Aorta (tissue), 5 donors: ENCODE results near the gene LNX1. TPM values are rescaled to one million over a fixed set of nuclear protein-coding genes. Genes with fewer than 3 reads are reported as not detected.
A peak's percentile ranks its signal among the peaks of the same experiment; 100 is the strongest.

Experiments
- ATAC-seq: fragments of 200-7000 bp; cut with Tn5 transposase; one replicate; pipeline ENCODE4 v1.9.1; 2022; ENCODE audit warnings: moderate library complexity; ENCODE audit not compliant: low FRiP score
- DNase-seq, 2 donors: peaks; one replicate each; pipeline ENCODE4 v3.0.0-alpha.2; 2020
- H3K27ac ChIP-seq, 2 donors: one replicate each; pipeline ENCODE4 v1.5.1; 2013; ENCODE audit warnings: low read length in 2 of 2, mild to moderate bottlenecking in 2 of 2, moderate library complexity in 2 of 2, control low read depth in 1 of 2, inconsistent platforms in 1 of 2, low read depth in 1 of 2
- H3K27me3 ChIP-seq, 2 donors: one replicate each; pipeline ENCODE4 v1.6.1; 2013; ENCODE audit warnings: control low read depth in 1 of 2, low read length in 1 of 2, mild to moderate bottlenecking in 1 of 2, moderate library complexity in 1 of 2; ENCODE audit not compliant: insufficient read depth in 2 of 2, control insufficient read depth in 1 of 2
- H3K36me3 ChIP-seq, 2 donors: one replicate each; pipeline ENCODE4 v1.6.1; 2013; ENCODE audit warnings: control low read depth in 1 of 2, low read length in 1 of 2, mild to moderate bottlenecking in 1 of 2; ENCODE audit not compliant: insufficient read depth in 2 of 2, control insufficient read depth in 1 of 2
- H3K4me1 ChIP-seq, 2 donors: one replicate each; pipeline ENCODE4 v1.6.1; 2013; ENCODE audit warnings: low read length in 2 of 2, control low read depth in 1 of 2, mild to moderate bottlenecking in 1 of 2, moderate library complexity in 1 of 2; ENCODE audit not compliant: insufficient read depth in 2 of 2, control insufficient read depth in 1 of 2
- H3K4me3 ChIP-seq, 2 donors: one replicate each; pipeline ENCODE4 v1.5.1; 2013; ENCODE audit warnings: low read length in 2 of 2, control low read depth in 1 of 2, mild to moderate bottlenecking in 1 of 2
- H3K9me3 ChIP-seq: one replicate; pipeline ENCODE4 v1.6.1; 2013; ENCODE audit warnings: mild to moderate bottlenecking, low read length; ENCODE audit not compliant: control insufficient read depth
- WGBS, 2 donors: extraction: QIAGEN DNeasy Blood & Tissue Kit; methylation state at CpG; one replicate each; pipeline ENCODE4 v1.1.7; 2013; 5-methylcytosine and 5-hydroxymethylcytosine counted together
- intact Hi-C, 2 donors: fragments of 100-400 bp; cut with DNase I; formaldehyde crosslinking; loops; one replicate each; pipeline versions ENCODE4 v1.14.2 to v1.15.0; 2022
- polyA plus RNA-seq, 2 donors: library from polyadenylated mRNA; stranded (reverse); fragments of 200-250 nt; gene quantifications; one replicate each; pipeline ENCODE4 v1.2.3, GENCODE V29; 2013
- total RNA-seq, 2 donors: library from RNA; stranded (reverse); fragmentation: NEBNext Ultra II Directional; extraction: Animal tissue kit (Norgen Biotek cat#: 25700); gene quantifications; one replicate each; pipeline ENCODE4 v1.2.1, GENCODE V29; 2021
- donor health status: healthy with polysubstance abuse.
- donor health status: Bipolar disorder and iron deficiency.
- donor health status: DM: no; HTN: no; CAD: no.
- donor health status: DM: no; HTN: no; CAD: no.
- donor health status: DM: yes; HTN: yes; CAD: no.

Gene LNX1
- total and polyA plus RNA-seq, 4 donors, result 3.1 to 11.1 (median 6.1) TPM

DNA sequence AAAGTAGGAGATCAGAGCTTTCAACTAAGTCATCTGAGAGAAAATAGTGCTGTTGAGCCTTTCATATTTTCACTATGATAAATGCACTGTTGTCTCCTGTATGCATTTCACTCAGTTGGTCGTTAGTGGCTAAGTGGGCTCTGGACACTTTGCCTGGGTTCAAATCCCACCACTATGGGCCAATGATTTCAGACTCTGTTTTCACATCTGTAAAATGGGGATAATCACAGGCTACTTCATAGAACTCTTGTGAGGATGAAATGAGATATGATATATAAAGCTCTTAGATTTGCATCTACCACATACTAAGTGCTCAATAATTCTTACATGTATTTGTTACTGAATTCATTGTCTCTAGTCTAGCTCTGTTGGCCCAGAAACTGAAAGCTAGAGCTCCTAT, 16.8 kb downstream of the LNX1 start:
- DNase-seq (no peak), ATAC-seq (no peak)
- Histone ChIP-seq H3K36me3 (no peaks in the 10 kb centered on the region), H3K4me1 (no peaks in the 10 kb centered on the region), H3K4me3 (no peak overlapping the region), H3K27me3 (no peaks in the 10 kb centered on the region), H3K27ac (no peak overlapping the region), H3K9me3 (no peaks in the 10 kb centered on the region)
- intact Hi-C loops, result no loop called here
- 90 to 98% methylated on average over 1 of the region's 1 CpG for WGBS, 2 donors

DNA sequence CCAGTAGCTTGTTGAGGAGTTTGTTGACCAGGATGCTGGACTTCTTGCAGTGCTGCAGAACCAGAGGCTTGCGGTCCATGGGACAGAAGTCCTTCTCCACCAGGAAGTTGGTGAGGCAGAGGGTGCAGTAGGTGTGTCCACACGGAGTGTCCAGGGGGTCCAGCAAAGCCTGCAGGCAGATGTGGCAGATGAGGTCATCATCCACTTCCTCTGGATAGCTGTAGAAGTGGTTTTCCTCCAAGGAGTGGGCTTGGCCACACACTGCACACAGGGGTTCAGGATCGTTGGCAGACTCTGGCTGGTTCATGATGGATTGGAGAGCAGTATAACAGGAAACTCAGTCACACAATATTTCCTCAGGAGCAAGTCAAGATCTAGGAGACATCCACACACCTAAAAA, 17.6 kb downstream of the LNX1 start:
- DNase-seq (no peak), ATAC-seq (no peak)
- Histone ChIP-seq H3K27ac (no peak overlapping the region), H3K4me3 (no peak overlapping the region), H3K27me3 (no peaks in the 10 kb centered on the region), H3K36me3 (no peaks in the 10 kb centered on the region), H3K4me1 (no peaks in the 10 kb centered on the region), H3K9me3 (no peaks in the 10 kb centered on the region)
- intact Hi-C loops, result no loop called here
- 73 to 82% methylated on average over 3 of the region's 3 CpGs for WGBS, 2 donors

- no peaks in the 10 kb centered on the region for H3K36me3 ChIP-seq
- H3K4me1 ChIP-seq, result no peaks in the 10 kb centered on the region
- ATAC-seq (no peak), DNase-seq (no peak)
- H3K4me3 ChIP-seq, result no peak overlapping the region
- intact Hi-C loops, result no loop called here
- no peaks in the 10 kb centered on the region for H3K27me3 ChIP-seq
- no peak overlapping the region for H3K27ac ChIP-seq
- 87 to 91% methylated on average over 2 of the region's 2 CpGs for WGBS, 2 donors
- H3K9me3 ChIP-seq, result no peaks in the 10 kb centered on the region
These were observed 18.7 kb downstream of the LNX1 start for GRCh38 chr4:53572600-53572994.

GRCh38 chr4:53571936-53572599, 19.2 kb downstream of the LNX1 start:
- 89 to 91% methylated on average over 5 of the region's 5 CpGs for WGBS, 2 donors
- DNase-seq, result no peak
- Histone ChIP-seq H3K27me3 (no peaks in the 10 kb centered on the region), H3K36me3 (no peaks in the 10 kb centered on the region), H3K4me3 (no peak overlapping the region), H3K9me3 (no peaks in the 10 kb centered on the region), H3K27ac (no peak overlapping the region), H3K4me1 (no peaks in the 10 kb centered on the region)
- no peak for ATAC-seq
- intact Hi-C loops, result no loop called here

DNA sequence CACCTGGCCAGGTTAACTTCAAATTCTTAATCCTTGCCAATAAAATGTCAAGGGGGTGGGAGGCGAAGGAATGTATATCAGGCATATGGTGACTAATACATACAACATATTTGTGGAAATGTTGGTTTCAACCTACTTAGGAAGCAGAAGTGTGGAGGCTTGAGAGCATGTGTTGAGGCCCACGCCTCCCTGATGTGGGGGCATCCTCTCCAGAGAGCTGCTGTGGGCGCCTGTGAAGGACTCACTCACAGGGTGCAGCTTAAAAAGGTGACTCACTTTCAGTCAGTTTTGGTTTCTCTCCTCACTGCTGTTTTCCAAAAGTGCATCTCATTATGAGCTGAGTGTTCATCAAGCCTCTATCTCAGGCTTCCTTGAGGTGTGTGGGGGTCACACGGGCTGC, 27.5 kb downstream of the LNX1 start:
- no peak for ATAC-seq
- DNase-seq, result no peak
- Histone ChIP-seq H3K27ac (no peak overlapping the region), H3K4me1 (no peaks in the 10 kb centered on the region), H3K9me3 (no peaks in the 10 kb centered on the region), H3K4me3 (no peak overlapping the region), H3K27me3 (no peaks in the 10 kb centered on the region), H3K36me3 (no peaks in the 10 kb centered on the region)
- intact Hi-C loops, result no loop called here
- 86 to 92% methylated on average over 4 of the region's 4 CpGs for WGBS, 2 donors

DNA sequence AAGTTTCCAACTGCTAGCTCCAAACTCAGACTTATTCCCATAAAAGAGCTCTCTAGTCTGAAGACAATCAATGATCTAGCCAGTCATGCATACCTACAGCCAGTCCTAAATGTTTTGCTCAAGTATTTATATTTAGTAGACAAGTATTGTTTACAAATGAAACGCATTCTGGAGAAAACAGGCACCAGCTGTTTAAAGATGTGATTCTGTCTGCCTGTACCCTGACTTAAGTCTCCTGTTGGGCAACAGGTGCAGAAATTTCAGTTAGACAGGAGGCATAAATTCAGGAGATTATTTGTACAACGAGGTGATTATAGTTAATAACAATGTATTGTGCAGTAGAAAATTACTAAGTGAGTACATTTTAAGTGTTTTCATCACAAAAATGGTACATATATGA, 28.9 kb downstream of the LNX1 start:
- ATAC-seq, result no peak
- intact Hi-C loops, result no loop called here

GRCh38 chr4:53559021-53559620, 32.2 kb downstream of the LNX1 start:
- ATAC-seq, result no peak
- H3K27ac ChIP-seq, result peak overlapping the region in 1 of 2 donors; percentile 80
- DNase-seq, result no peak
- no peak overlapping the region for H3K4me3 ChIP-seq
- no peaks in the 10 kb centered on the region for H3K27me3 ChIP-seq
- H3K9me3 ChIP-seq, result no peaks in the 10 kb centered on the region
- H3K36me3 ChIP-seq, result no peaks in the 10 kb centered on the region
- 80 to 84% methylated on average over 3 of the region's 3 CpGs for WGBS, 2 donors
- intact Hi-C loops, result no loop called here
- H3K4me1 ChIP-seq, result peaks cover 0 to 4% of the 10 kb centered on the region in 2 donors

More for the DNA sequence above, 28.9 kb downstream of the LNX1 start:
- H3K36me3 ChIP-seq, result no peaks in the 10 kb centered on the region
- no peak overlapping the region for H3K27ac ChIP-seq
- no peaks in the 10 kb centered on the region for H3K4me1 ChIP-seq
- no peaks in the 10 kb centered on the region for H3K9me3 ChIP-seq
- H3K27me3 ChIP-seq, result no peaks in the 10 kb centered on the region
- no peak for DNase-seq
- no peak overlapping the region for H3K4me3 ChIP-seq
- WGBS, 2 donors, result 94 to 95% methylated on average over 2 of the region's 2 CpGs

DNA sequence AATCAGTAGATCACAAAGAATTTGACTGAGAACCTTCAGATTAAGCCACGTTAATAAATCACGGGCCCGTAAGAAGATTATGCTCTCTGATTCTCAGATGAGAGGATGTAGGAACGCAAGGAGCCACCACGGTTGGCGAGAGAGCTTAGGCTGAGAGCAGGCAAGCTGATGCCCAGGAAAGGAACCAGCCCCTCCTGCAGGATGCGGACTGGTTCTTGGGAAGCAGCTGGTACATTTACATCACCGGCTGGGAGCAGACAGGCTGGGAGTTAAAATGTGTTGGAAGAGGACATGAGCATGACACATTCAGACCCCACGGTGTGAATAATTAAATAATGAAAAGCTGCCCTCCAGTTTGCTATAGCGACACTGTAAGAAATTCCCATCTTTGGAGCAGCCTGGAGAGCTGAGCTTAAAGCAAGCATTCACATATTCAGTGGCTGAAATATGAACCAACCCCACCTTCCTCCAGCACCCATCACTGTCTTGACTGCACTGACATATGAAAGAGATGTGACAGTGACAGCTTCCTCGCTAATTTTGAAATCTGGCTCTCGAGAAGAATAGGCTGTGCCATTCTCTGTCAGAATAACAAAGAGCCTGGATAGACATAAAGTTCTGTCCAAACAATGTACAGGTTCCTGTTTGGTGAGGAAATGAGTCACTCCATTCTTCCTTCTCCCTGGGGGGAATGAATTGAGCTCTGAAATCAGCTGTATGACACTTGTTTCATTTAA, 33.1 kb downstream of the LNX1 start:
- no peaks in the 10 kb centered on the region for H3K27me3 ChIP-seq
- ATAC-seq (peak; percentile 59), DNase-seq (peak; percentile 71 to 75)
- H3K4me3 ChIP-seq, result peak overlapping the region in 1 of 2 donors; percentile 56
- H3K4me1 ChIP-seq, result peaks cover 0 to 4% of the 10 kb centered on the region in 2 donors
- intact Hi-C loops, result no loop called here
- WGBS, 2 donors, result 20 to 25% methylated on average over 12 of the region's 12 CpGs
- peak overlapping the region in 1 of 2 donors; percentile 95 for H3K27ac ChIP-seq
- H3K36me3 ChIP-seq, result no peaks in the 10 kb centered on the region
- H3K9me3 ChIP-seq, result no peaks in the 10 kb centered on the region
